PC-3 (cell line): ENCODE measurements around the gene ATG16L1.

Experiments
- CTCF ChIP-seq: fragments of 300-600 bp; sonication (generic); conservative IDR thresholded peaks from 2 replicates; pipeline ENCODE4 v1.5.1; 2017; ENCODE audit warnings: antibody characterized with exemption, low read depth, mild to moderate bottlenecking, low read length
- EZH2 ChIP-seq: fragments of 300-600 bp; sonication (generic); IDR thresholded peaks from one replicate; pipeline ENCODE4 v1.6.1; 2017; ENCODE audit warnings: antibody characterized with exemption, mild to moderate bottlenecking, low read length; ENCODE audit not compliant: unreplicated experiment
- EZH2phosphoT487 ChIP-seq: fragments of 300-600 bp; sonication (generic); IDR thresholded peaks from 2 replicates; pipeline ENCODE4 v1.6.1; 2018; ENCODE audit warnings: mild to moderate bottlenecking, antibody characterized with exemption, low read length, borderline replicate concordance

GRCh38 chr2:233338046-233338445, 86.6 kb downstream of the ATG16L1 start:
- TF ChIP-seq CTCF (no peak), EZH2phosphoT487 (no peak), EZH2 (no peak)
